ENCODE measurements around the gene CHCT1. TPM values are rescaled to one million over a fixed set of nuclear protein-coding genes. Genes with fewer than 3 reads are reported as not detected.
"Not testable (repeated sequence)": the region's sequence is repeated elsewhere in the genome, so short reads cannot be mapped to it uniquely, and the experiment has no call there.

The CHCT1 gene
- total RNA-seq, 4 donors from 2014 or later, result not detected

GRCh38 chr17:60406887-60407286, 15.4 kb upstream of the CHCT1 start:
- no peak for TF ChIP-seq POLR2A (IDR thresholded peaks at IDR 0.05)
- 53 to 58% methylated on average over 3 of the region's 3 CpGs for WGBS, 2 donors
- intact Hi-C loops (cut with DNase I; ENCODE audit: low total_unique reads), result no loop called here
- DNase-seq (ENCODE audit: low spot score in 2 of 2), result no peak
- H3K4me3 ChIP-seq (ENCODE audit: low read depth, poor library complexity, severe bottlenecking), result no peak overlapping the region

GRCh38 chr17:60410001-60410400, 12.3 kb upstream of the CHCT1 start:
- intact Hi-C loops (cut with DNase I; ENCODE audit: low total_unique reads), result no loop called here
- H3K4me3 ChIP-seq (ENCODE audit: low read depth, poor library complexity, severe bottlenecking), result no peak overlapping the region
- TF ChIP-seq CTCF (IDR thresholded peaks at IDR 0.05) (no peak), POLR2A (IDR thresholded peaks at IDR 0.05) (no peak)
- DNase-seq (ENCODE audit: low spot score in 2 of 2), result no peak
- 83 to 85% methylated on average over 4 of the region's 4 CpGs for WGBS, 2 donors

GRCh38 chr17:60412701-60413100, 9.6 kb upstream of the CHCT1 start:
- 61 to 71% methylated on average over 3 of the region's 3 CpGs for WGBS, 2 donors

GRCh38 chr17:60415146-60415545, 7.1 kb upstream of the CHCT1 start:
- DNase-seq (ENCODE audit: low spot score in 2 of 2), result peak in 1 of 2 donors; percentile 26
- no peak overlapping the region for H3K4me3 ChIP-seq (ENCODE audit: low read depth, poor library complexity, severe bottlenecking)
- TF ChIP-seq POLR2A (IDR thresholded peaks at IDR 0.05) (no peak), CTCF (IDR thresholded peaks at IDR 0.05) (no peak)
- intact Hi-C loops (cut with DNase I; ENCODE audit: low total_unique reads), result no loop called here
- WGBS, 2 donors, result 91 to 93% methylated on average over 1 of the region's 1 CpG

More at GRCh38 chr17:60412701-60413100, 9.6 kb upstream of the CHCT1 start:
- intact Hi-C loops (cut with DNase I; ENCODE audit: low total_unique reads), result no loop called here
- TF ChIP-seq POLR2A (IDR thresholded peaks at IDR 0.05) (no peak), CTCF (IDR thresholded peaks at IDR 0.05) (no peak)
- DNase-seq (ENCODE audit: low spot score in 2 of 2), result no peak
- no peak overlapping the region for H3K4me3 ChIP-seq (ENCODE audit: low read depth, poor library complexity, severe bottlenecking)

- no peak for DNase-seq (ENCODE audit: low spot score in 2 of 2)
- WGBS, 2 donors, result 53 to 54% methylated on average over 2 of the region's 2 CpGs
- intact Hi-C loops (cut with DNase I; ENCODE audit: low total_unique reads), result no loop called here
- no peak overlapping the region for H3K4me3 ChIP-seq (ENCODE audit: low read depth, poor library complexity, severe bottlenecking)
- TF ChIP-seq POLR2A (IDR thresholded peaks at IDR 0.05) (no peak), CTCF (IDR thresholded peaks at IDR 0.05) (no peak)
These were observed 5.8 kb upstream of the CHCT1 start for GRCh38 chr17:60416368-60416925.

GRCh38 chr17:60419003-60419402, 3.3 kb upstream of the CHCT1 start:
- 93 to 94% methylated on average over 4 of the region's 4 CpGs for WGBS, 2 donors
- DNase-seq (ENCODE audit: low spot score in 2 of 2); H3K4me3 ChIP-seq (ENCODE audit: low read depth, poor library complexity, severe bottlenecking); intact Hi-C loops (cut with DNase I; ENCODE audit: low total_unique reads): not testable (repeated sequence)

GRCh38 chr17:60419875-60420274, 2.4 kb upstream of the CHCT1 start:
- intact Hi-C loops (cut with DNase I; ENCODE audit: low total_unique reads); H3K4me3 ChIP-seq (ENCODE audit: low read depth, poor library complexity, severe bottlenecking): not testable (repeated sequence)
- peak in 1 of 2 donors; percentile 3 for DNase-seq (ENCODE audit: low spot score in 2 of 2)
- 93 to 96% methylated on average over 7 of the region's 7 CpGs for WGBS, 2 donors

Measured in lower leg skin (tissue), 4 donors.